ENCODE data around the gene RNF130.
"Not testable (repeated sequence)": the region's sequence is repeated elsewhere in the genome, so short reads cannot be mapped to it uniquely, and the experiment has no call there.

RNF130 gene

GRCh38 chr5:180052211-180052818 lies 19.2 kb downstream of the RNF130 start:
- no peak for DNase-seq

GRCh38 chr5:180050121-180050940 lies 21.2 kb downstream of the RNF130 start:
- DNase-seq = no peak

GRCh38 chr5:180049185-180049548 lies 22.4 kb downstream of the RNF130 start:
- DNase-seq = peak; percentile 80

- DNase-seq = no peak
Measured at GRCh38 chr5:180047667-180048066, 23.9 kb downstream of the RNF130 start.

- DNase-seq = no peak
Measured at GRCh38 chr5:180046656-180047055, 24.9 kb downstream of the RNF130 start.

GRCh38 chr5:180045889-180046499 lies 25.6 kb downstream of the RNF130 start:
- no peak for DNase-seq

GRCh38 chr5:180043377-180043776 lies 28.2 kb downstream of the RNF130 start:
- no peak for DNase-seq

- no peak for DNase-seq
Measured at GRCh38 chr5:180041301-180042274, 30.0 kb downstream of the RNF130 start.

GRCh38 chr5:180040287-180041214 lies 31.0 kb downstream of the RNF130 start:
- DNase-seq = no peak

GRCh38 chr5:180035206-180035931 lies 36.2 kb downstream of the RNF130 start:
- DNase-seq = no peak

GRCh38 chr5:180034564-180034963 lies 37.0 kb downstream of the RNF130 start:
- DNase-seq = no peak

- DNase-seq = no peak
Measured at GRCh38 chr5:180027459-180028089, 44.0 kb downstream of the RNF130 start.

GRCh38 chr5:180026734-180027458 lies 44.7 kb downstream of the RNF130 start:
- DNase-seq = no peak

- no peak for DNase-seq
Measured at GRCh38 chr5:180026320-180026719, 45.2 kb downstream of the RNF130 start.

GRCh38 chr5:180021900-180022299 lies 49.7 kb downstream of the RNF130 start:
- DNase-seq = no peak

- no peak for DNase-seq
Measured at GRCh38 chr5:180020176-180020575, 51.4 kb downstream of the RNF130 start.

- DNase-seq = no peak
Measured at GRCh38 chr5:180018347-180019060, 53.1 kb downstream of the RNF130 start.

- DNase-seq = not testable (repeated sequence)
Measured at GRCh38 chr5:180015523-180015922, 56.0 kb downstream of the RNF130 start.

- no peak for DNase-seq
Measured at GRCh38 chr5:180013678-180014077, 57.9 kb downstream of the RNF130 start.
